ENCODE measurements around the gene GPATCH8.
"Not testable (repeated sequence)": the region's sequence is repeated elsewhere in the genome, so short reads cannot be mapped to it uniquely, and the experiment has no call there.

Gene GPATCH8

GRCh38 chr17:44375196-44376017 lies 127.8 kb downstream of the GPATCH8 start:
- TF ChIP-seq GATA1 (IDR thresholded peaks at IDR 0.05; ENCODE audit: low read depth, low read length) (no peak), POLR2A (IDR thresholded peaks at IDR 0.05; ENCODE audit: low read length) (no peak)
- no peak for DNase-seq

GRCh38 chr17:44374306-44375195 lies 128.7 kb downstream of the GPATCH8 start:
- TF ChIP-seq POLR2A (IDR thresholded peaks at IDR 0.05; ENCODE audit: low read length): no peak
- no peak for TF ChIP-seq GATA1 (IDR thresholded peaks at IDR 0.05; ENCODE audit: low read depth, low read length)
- DNase-seq: no peak

GRCh38 chr17:44372036-44372435 lies 131.2 kb downstream of the GPATCH8 start:
- no peak for DNase-seq
- TF ChIP-seq GATA1 (IDR thresholded peaks at IDR 0.05; ENCODE audit: low read depth, low read length) (no peak), POLR2A (IDR thresholded peaks at IDR 0.05; ENCODE audit: low read length) (peak; percentile 18)

GRCh38 chr17:44369414-44370023 lies 133.7 kb downstream of the GPATCH8 start:
- DNase-seq: not testable (repeated sequence)

GRCh38 chr17:44368391-44369243 lies 134.6 kb downstream of the GPATCH8 start:
- not testable (repeated sequence) for DNase-seq

GRCh38 chr17:44367231-44367979 lies 135.8 kb downstream of the GPATCH8 start:
- DNase-seq: peak in 1 of 2 experiments; percentile 39
- TF ChIP-seq GATA1 (IDR thresholded peaks at IDR 0.05; ENCODE audit: low read depth, low read length) (no peak), POLR2A (IDR thresholded peaks at IDR 0.05; ENCODE audit: low read length) (no peak)

GRCh38 chr17:44365051-44365450 lies 138.2 kb downstream of the GPATCH8 start:
- not testable (repeated sequence) for DNase-seq

GRCh38 chr17:44363613-44364159 lies 139.5 kb downstream of the GPATCH8 start, which contains the start of gene FAM171A2:
Gene FAM171A2, minus strand, starts transcription at chr17:44363853. Its CDS starts 139 bp downstream, at chr17:44363714.
- no peak for TF ChIP-seq GATA1 (IDR thresholded peaks at IDR 0.05; ENCODE audit: low read depth, low read length)
- peak; percentile 73 to 82 for DNase-seq

- DNase-seq: peak; percentile 33 to 53
Observed at GRCh38 chr17:44362949-44363612, 140.1 kb downstream of the GPATCH8 start.

GRCh38 chr17:44362459-44362948 lies 140.7 kb downstream of the GPATCH8 start:
- TF ChIP-seq POLR2A (IDR thresholded peaks at IDR 0.05; ENCODE audit: low read length) (no peak), GATA1 (IDR thresholded peaks at IDR 0.05; ENCODE audit: low read depth, low read length) (no peak)
- no peak for DNase-seq

More at GRCh38 chr17:44362949-44363612, 140.1 kb downstream of the GPATCH8 start:
- TF ChIP-seq POLR2A (IDR thresholded peaks at IDR 0.05; ENCODE audit: low read length) (no peak), GATA1 (IDR thresholded peaks at IDR 0.05; ENCODE audit: low read depth, low read length) (no peak)

GRCh38 chr17:44361292-44362260 lies 141.6 kb downstream of the GPATCH8 start:
- TF ChIP-seq GATA1 (IDR thresholded peaks at IDR 0.05; ENCODE audit: low read depth, low read length) (no peak), POLR2A (IDR thresholded peaks at IDR 0.05; ENCODE audit: low read length) (no peak)
- DNase-seq: no peak
